PFSK-1 (cell line): ENCODE measurements around the gene RAET1L.

Experiments
- FOXP2 ChIP-seq: optimal IDR thresholded peaks from 2 replicates; pipeline ENCODE3; 2011; ENCODE audit warnings: borderline replicate concordance, control low read depth, inconsistent platforms; ENCODE audit not compliant: insufficient read depth; ENCODE audit errors: extremely low read length, extremely low read depth
- POLR2AphosphoS5 ChIP-seq: IDR thresholded peaks from 2 replicates; pipeline ENCODE4 v1.6.1; 2012; ENCODE audit warnings: low read depth, mild to moderate bottlenecking, control low read depth, low read length, moderate library complexity
- REST ChIP-seq, 2 experiments: IDR thresholded peaks; 2 replicates each; pipeline versions ENCODE4 v1.6.1 to v1.8.0; 2011 to 2012; ENCODE audit warnings: low read depth in 2 of 2, low read length in 2 of 2, control low read depth in 1 of 2, inconsistent platforms in 1 of 2, mild to moderate bottlenecking in 1 of 2, moderate library complexity in 1 of 2; ENCODE audit not compliant: insufficient read depth in 1 of 2
- SIN3A ChIP-seq: IDR thresholded peaks from 2 replicates; pipeline ENCODE4 v1.6.1; 2012; ENCODE audit warnings: mild to moderate bottlenecking, low read length, moderate library complexity, borderline replicate concordance; ENCODE audit not compliant: insufficient read depth
- TAF1 ChIP-seq: IDR thresholded peaks from 2 replicates; pipeline ENCODE4 v1.6.1; 2012; ENCODE audit warnings: low read length, control low read depth, borderline replicate concordance; ENCODE audit not compliant: insufficient read depth

The RAET1L gene

GRCh38 chr6:150004101-150004782, 21.1 kb downstream of the RAET1L start:
- TF ChIP-seq SIN3A (no peak), TAF1 (no peak), FOXP2 (no peak), POLR2AphosphoS5 (no peak)

GRCh38 chr6:150002710-150003109, 22.6 kb downstream of the RAET1L start:
- TF ChIP-seq REST (IDR thresholded peaks at IDR 0.05; ENCODE audit: insufficient read depth in 1 of 2, low read depth in 2 of 2, low read length in 2 of 2) (no peak), SIN3A (no peak), FOXP2 (no peak), TAF1 (no peak), POLR2AphosphoS5 (no peak)

- TF ChIP-seq REST (IDR thresholded peaks at IDR 0.05; ENCODE audit: insufficient read depth in 1 of 2, low read depth in 2 of 2, low read length in 2 of 2) = no peak
- TF ChIP-seq SIN3A = no peak
- TF ChIP-seq POLR2AphosphoS5 = no peak
- TF ChIP-seq FOXP2 = no peak
- no peak for TF ChIP-seq TAF1
Observed at GRCh38 chr6:150001295-150002008, 23.9 kb downstream of the RAET1L start.

- no peak for TF ChIP-seq TAF1
- no peak for TF ChIP-seq FOXP2
- TF ChIP-seq SIN3A = no peak
- TF ChIP-seq POLR2AphosphoS5 = no peak
- no peak for TF ChIP-seq REST (IDR thresholded peaks at IDR 0.05; ENCODE audit: insufficient read depth in 1 of 2, low read depth in 2 of 2, low read length in 2 of 2)
Observed at GRCh38 chr6:149999636-150000035, 25.7 kb downstream of the RAET1L start.

- TF ChIP-seq REST (IDR thresholded peaks at IDR 0.05; ENCODE audit: insufficient read depth in 1 of 2, low read depth in 2 of 2, low read length in 2 of 2) (no peak), FOXP2 (no peak), TAF1 (no peak), SIN3A (no peak), POLR2AphosphoS5 (no peak)
Observed at GRCh38 chr6:149995971-149996370, 29.4 kb downstream of the RAET1L start.
